Posterior cingulate gyrus (tissue), 11 donors: Measurements from ENCODE around the gene CEP70.
"Not testable (repeated sequence)": the region's sequence is repeated elsewhere in the genome, so short reads cannot be mapped to it uniquely, and the experiment has no call there.

Source experiments
- DNase-seq, 10 donors: peaks; one replicate each; pipeline versions ENCODE4 v3.0.0 to v3.0.0-alpha.2; 2020 to 2021; ENCODE audit warnings: mixed read lengths in 3 of 10
- intact Hi-C: fragments of 100-400 bp; cut with DNase I; formaldehyde crosslinking; loops from one replicate; pipeline ENCODE4 v1.15.1; 2023

CEP70 gene

DNA sequence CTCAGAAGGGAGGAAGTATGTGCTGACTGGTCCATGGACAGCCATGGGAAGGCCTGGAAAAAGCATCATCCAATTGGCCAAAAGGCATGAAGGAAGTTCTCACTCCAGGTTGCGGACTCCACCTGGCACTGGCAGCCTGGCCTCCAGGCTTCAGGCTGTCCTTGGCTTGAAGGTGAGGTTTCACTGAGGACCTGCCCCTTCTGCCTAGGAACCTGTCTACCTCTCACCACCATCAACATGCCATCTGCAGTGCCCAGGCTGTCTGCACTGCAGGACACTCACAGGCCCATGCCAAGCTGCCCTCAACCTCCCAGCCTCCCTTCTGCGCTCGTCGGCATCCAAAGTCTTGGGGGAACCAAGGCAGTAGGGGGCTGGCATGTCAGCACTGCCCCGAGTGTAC, 51.1 kb downstream of the CEP70 start:
- no peak for DNase-seq
- intact Hi-C loops = no loop called here

DNA sequence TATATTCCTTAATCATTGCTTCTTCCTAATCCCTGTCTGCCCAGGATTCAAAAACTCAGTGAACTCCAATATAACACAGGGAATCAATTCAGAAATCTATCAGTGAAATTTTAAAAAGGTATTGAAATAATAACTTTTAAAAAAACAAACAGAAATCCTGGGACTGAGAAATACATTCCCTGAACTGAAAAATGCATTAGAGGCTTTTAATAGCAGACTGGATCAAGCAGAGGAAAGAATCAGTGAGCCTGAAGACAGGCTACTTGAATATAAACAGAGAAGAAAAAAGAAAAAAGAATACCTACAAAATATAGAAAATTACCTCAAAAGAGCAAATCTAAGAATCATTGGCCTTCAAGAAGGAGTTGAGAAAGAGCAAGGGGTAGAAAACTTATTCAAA, 54.7 kb downstream of the CEP70 start:
- intact Hi-C loops = no loop called here
- DNase-seq = no peak

DNA sequence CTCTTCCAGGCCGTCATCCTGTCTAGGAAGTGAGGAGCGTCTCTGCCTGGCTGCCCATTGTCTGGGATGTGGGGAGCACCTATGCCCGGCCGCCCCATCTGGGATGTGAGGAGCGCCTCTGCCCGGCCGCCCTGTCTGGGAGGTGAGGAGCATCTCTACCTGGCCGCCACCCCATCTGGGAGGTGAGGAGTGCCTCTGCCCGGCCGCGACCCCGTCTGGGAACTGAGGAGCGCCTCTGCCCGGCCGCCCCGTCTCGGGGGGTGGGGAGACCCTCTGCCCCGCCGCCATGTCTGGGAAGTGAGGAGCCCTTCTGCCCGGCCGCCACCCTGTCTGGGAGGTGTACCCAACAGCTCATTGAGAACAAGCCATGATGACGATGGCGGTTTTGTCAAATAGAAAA, 72.6 kb downstream of the CEP70 start:
- DNase-seq = not testable (repeated sequence)
- intact Hi-C loops = loop anchor here (10.0 kb wide), 1 partner anchor 523 kb away; the partner anchor contains the start of gene PRR23C

DNA sequence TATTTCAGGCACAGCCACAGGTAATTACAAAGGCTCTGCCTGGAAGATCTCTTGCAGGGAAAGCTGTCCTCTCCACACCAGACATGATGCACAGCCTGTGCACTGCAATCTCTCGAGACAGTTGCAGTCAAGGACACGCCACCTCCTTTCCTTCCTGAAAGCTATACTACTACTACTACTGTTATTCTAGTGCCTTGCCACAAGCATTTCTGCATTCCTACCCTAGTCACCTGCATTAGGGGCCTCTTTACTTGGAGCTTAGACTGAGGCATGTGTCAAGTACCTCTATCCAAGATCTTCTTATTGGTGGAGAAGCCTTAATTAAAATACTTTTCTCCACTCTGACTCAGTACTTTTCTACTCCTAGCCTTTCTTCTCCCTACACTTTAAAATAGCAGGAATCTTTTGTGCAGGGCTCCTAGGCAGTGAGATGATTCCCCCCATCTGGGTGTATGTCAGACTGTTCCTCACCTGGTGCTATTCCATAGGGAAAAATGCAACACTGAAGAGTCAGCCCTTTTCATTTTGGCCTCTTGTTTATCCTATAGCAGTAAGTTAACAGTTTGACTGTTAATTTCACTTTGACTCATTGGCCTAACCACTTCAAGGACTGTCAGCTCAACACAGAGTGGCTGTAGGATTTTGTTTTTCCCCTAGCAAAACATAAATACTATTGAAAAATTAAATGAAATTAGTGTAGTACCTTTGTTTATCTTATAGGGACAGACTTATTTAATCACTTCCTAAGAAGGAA, 80.8 kb downstream of the CEP70 start:
- no peak for DNase-seq
- intact Hi-C loops = no loop called here

DNA sequence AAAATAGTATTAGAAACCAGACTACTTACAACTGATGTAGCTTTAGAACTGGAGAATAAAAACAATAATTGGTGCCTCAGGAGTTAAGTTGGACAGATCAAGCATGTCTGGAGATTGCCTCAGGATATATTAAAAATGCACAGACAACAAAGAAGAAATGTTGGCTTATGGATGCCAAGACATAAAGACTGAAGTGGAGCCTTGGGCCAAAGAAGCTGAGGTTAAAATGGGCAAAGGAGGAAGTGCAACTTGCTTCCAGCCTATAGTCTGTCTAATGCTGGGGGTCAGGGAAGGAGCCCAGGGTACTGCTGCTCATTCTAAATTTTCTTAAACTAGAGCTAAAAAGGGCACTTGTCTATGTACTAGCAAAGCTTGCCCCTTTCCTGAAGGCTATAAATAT, 82.1 kb downstream of the CEP70 start:
- intact Hi-C loops = no loop called here
- no peak for DNase-seq

DNA sequence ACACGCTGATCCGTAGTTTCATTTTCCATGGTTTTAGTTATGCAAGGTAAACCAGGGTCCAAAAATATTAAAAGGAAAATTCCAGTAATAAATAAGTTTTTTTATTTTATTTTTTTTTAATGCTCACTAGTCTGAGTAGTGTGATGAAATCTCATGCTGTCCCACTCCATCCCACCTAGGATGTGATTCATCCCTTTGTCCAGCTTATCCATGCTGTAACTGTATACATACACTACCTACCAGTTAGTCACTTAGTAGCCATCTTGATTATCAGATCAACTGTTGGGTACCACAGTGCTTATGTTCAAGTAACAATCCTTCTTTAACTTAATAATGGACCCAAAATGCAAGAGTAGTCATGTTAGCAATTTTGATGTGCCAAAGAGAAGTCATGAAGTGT, 84.5 kb downstream of the CEP70 start:
- intact Hi-C loops = no loop called here
- no peak for DNase-seq

DNA sequence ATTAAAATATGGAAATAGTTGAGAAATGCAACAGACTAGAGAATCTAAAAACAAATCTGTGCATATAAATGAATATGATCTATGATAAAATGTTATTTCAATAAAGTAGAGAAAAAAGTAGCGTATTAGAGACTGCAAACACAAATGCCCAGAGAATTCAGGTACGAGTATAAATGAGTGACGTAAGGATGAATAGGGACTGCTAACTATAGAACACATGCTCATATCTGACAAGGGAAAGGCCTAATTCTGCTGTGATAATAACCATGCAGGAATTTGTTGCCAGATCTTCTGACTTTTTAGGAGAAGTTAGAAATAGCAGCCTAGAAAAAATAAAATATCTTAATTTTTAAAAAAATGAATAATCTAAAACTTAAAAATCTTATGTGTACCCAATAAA, 86.5 kb downstream of the CEP70 start:
- intact Hi-C loops = no loop called here
- no peak for DNase-seq

DNA sequence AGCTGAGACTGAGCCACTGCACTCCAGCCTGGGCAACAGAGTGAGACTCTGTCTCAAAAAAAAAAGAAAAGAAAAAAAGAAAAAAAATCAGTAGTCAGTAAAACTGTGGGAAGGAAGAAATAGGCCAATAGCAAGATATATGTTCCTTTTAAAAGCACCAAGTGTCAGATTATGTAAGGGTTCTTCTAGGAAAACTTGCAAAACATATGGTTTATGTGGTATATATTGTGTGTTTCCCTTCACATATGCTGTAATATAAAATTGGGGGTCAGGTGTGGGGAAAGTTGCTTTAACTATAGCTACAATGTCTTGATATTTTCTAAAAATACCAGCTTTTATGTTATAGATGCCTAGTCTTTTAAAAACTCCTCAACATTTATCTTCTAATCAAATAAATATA, 95.1 kb downstream of the CEP70 start:
- intact Hi-C loops = no loop called here
- DNase-seq = no peak

DNA sequence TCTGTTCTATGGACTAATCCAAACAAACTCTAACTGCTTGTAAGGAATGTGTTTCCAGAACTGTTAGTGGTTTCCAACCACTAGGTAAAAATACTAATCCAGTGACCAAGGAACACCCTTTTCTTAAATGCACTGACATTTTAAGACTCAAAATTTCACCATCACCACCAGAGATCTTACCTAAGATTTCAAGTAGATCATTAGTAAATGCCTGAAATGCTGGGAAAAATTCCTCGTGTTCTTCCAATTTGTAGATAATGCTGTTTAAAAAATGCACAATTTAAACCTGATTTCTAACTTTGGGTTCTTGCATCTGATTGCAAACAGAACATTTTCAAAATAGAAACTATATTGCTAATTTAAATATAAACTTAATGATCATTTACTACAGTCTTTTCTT, 96.2 kb downstream of the CEP70 start:
- intact Hi-C loops = no loop called here

DNA sequence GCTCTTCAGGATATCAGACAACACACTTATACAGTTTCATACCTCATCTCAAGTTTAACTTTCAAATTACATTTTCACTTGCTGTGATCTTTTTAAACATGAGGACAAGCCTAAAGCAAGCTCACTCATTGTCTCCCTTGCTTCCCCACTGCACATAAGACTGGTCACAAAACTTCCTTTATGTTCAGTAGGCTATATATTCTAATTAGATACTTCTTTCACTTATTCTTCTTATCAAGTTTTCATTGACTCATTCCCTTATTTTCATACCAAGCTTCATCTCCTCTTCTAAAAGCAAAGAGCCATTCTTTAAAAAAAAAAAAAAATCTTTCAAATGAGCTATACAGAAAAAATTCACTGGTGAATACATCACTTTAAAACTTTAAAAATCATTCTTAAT, 97.0 kb downstream of the CEP70 start:
- intact Hi-C loops = no loop called here
- DNase-seq = no peak

More for the DNA sequence above, 96.2 kb downstream of the CEP70 start:
- no peak for DNase-seq

DNA sequence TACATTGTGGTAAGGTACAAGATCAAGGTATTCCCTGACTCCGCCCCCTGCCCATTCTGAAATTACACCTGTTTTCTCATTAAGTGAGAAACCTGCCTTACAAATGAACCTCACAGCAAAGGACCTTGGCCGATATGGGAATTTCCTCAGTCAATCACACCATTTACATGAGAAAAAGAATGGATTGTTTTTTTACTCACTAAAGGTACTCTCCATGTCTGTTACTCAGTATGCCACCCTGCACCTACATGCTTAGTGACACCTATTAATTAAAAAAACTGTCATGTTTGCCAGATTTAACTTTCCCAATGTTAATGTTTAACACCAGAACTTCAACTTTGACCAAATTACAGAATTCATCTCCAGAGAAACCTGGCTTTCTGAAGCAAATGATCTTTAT, 97.6 kb downstream of the CEP70 start:
- intact Hi-C loops = no loop called here
- no peak for DNase-seq

DNA sequence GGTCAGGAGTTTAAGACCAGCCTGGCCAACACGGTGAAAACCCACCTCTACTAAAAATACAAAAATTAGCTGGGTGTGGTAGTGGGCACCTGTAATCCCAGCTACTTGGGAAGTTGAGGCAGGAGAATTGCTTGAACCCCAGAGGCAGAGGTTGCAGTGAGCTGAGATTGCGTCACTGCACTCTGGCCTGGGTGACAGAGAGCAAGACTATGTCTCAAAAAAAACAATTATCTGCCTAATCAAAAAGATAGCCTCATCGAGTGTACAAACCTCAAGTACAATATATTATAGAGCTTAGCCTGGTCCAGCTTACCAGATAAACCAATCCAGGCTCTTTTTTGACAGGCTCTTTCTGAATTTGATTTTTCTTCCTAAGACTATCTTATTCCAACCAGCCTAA, 98.4 kb downstream of the CEP70 start:
- intact Hi-C loops, DNase-seq: not testable (repeated sequence)

DNA sequence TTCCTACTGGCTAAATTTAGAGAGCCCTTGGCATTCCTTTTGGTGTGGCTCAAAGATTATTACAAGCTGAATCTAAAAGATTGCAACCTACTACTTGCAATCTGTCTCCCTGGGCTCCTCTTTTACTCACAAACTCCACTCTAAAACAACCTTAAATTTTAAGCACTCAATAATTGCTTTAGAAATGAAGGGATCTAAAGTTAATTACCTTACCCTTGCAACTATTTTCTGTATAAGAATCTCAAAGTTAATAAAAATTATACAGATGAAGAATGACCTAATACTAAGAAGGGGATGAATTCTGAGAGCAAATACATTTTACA, 99.5 kb downstream of the CEP70 start:
- no peak for DNase-seq
- intact Hi-C loops = no loop called here

DNA sequence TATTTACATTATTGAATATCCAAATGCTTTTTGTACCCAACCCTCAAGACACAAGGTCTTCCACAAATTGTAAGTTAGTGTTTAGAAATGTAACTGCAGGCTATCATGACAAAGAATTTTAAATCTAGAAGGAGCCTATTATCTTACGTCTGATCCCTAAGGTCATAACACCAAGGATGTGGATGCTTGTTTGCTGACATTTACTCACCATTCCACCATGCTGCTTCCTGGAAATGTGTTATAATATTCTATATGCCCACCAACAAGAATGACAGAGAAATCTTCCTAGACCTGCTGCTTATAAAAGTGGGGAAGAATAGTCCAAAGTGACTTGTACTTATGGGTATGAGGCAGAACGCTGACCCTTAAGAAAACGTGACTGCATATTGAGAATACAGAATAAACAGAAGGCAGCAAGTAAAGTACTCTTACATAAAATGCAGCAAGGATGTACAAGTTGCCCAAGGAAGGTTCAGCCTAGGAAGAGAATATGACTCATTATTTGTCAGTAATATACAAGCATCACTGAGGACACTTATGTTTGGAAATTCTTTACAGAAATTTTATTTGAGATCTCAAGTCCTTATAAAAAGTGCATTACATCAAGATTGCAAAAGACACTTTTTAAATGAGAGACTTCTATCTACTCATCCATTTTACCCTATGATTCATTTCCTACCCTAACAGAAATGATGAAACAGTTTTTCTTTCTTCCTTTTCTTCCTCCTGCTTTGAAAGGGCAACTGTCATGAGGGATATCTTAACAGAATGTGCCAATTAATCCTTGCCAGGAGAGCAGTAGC, 100.1 kb downstream of the CEP70 start:
- no peak for DNase-seq
- intact Hi-C loops = no loop called here

DNA sequence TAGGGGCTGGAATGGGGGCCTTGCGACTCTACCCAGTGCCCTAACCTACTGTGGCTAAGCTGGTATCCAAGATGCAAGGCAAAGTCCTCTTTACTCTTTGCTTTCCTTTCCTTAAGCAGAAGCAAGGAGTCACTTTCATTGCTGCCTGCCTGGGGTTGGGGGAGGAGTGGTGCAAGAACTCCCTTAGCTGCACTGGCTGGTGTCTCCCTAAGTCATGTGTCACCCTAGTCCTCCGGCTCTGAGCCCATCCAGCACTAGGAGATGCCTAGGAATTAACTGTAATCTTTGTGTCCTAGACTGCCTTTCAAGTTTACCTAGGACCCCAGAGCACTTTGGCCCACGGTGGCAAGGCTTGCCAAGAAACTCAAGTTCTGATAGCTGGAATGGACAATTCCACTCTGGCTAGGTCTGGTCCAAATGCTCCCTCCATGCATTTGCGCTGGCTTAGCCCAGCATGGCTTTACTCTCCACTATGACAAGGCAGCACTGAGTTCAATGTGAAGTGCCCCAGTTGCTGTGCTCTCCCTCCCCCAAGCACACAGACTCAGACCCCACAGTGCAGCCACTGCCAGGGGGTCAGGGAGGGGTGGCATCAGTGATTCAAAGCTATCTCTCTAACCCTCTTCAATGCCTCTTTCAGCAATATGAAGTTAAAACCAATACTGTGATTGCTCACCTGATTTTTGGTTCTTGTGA, 100.9 kb downstream of the CEP70 start:
- intact Hi-C loops = no loop called here
- DNase-seq = no peak

DNA sequence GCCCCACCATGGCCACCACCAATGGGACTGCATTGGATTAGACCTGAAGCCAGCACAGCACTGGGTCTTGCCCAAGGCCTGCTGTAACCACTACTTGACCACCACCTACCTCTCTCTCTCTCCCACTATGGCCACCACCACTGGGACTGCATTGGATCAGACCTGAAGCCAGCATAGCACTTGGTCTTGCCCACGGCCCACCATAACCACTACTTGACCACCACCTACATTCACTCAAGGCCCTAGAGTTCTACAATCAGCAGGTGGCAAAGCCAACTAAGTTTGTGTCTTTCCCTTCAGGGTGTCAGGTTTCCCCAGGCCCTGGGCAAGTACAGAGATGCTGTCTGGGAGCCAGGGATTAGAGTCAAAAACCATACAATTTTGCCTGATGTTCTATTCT, 102.1 kb downstream of the CEP70 start:
- DNase-seq = no peak
- intact Hi-C loops = no loop called here

DNA sequence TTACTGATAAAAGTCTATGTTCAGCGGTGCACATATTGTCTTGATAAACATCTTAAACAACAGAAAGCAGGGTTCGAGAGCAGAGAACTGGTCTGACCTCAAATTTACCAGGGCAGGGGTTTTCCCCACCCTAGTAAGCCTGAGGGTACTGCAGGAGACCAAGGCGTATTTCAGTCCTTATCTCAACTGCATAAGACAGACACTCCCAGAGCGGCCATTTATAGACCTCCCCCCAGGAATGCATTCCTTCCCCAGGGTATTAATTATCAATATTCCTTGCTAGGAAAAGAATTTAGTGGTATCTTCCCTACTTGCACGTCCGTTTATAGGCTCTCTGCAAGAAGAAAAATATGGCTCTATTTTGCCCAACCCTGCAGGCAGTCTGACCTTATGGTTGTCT, 107.5 kb downstream of the CEP70 start:
- DNase-seq, intact Hi-C loops: not testable (repeated sequence)

DNA sequence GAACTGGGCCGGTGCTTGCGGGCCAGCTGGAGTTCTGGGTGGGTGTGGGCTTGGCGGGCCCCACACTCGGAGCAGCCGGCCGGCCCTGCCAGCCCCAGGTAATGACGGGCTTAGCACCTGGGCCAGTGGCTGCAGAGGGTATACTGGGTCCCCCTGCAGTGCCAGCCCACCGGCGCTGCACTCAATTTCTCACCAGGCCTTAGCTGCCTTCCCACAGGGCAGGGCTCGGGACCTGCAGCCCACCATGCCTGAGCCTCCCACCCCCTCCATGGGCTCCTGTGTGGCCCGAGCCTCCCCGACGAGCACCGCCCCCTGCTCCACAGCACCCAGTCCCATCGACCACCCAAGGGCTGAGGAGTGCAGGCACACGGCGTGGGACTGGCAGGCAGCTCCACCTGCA, 109.4 kb downstream of the CEP70 start:
- DNase-seq, intact Hi-C loops: not testable (repeated sequence)

DNA sequence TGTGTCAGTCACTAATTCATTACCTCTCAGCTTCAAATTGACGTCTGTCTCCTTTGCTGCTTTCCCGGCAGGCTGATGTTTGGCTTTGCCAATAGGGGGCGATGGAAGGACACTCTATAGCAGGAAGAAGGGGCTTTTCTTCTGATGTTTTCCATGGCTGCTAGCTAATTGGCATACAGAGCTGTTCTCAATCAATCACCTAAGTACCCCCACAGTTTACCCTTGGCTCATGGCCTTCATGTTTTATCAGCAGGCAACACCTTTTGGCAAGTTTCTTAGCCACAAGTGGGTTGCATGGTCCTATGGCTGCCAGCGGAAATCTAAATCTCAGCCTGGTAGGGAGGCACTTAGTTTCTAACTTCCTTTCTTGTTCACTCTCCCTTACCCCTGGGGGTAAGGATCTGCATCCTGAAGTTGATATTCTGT, 114.6 kb downstream of the CEP70 start:
- intact Hi-C loops = loop anchor here (10.0 kb wide), 1 partner anchor 435 kb away; no protein-coding TSS in a partner anchor
- peak in 1 of 10 donors; percentile 19 for DNase-seq

DNA sequence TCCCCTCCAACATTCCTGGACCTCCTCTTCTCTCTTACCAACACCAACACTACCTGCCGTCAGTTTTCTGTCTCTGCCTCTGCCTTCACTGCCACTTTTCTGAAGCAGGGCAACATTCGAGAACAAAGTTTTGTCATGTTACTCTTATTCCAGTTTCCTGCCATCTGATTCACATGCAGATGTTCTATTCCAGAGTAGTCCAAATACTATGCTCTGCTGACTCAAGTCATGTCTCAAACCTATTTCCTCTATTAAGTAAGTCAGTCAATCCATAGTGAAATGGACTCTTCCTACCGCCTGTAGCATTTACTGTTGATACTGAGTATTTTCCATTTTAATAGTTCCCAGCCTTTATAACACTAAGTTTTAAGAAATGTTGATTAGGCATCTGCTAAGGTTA, 116.3 kb downstream of the CEP70 start:
- intact Hi-C loops = loop anchor here (10.0 kb wide), 1 partner anchor 437 kb away; no protein-coding TSS in a partner anchor
- DNase-seq = no peak

DNA sequence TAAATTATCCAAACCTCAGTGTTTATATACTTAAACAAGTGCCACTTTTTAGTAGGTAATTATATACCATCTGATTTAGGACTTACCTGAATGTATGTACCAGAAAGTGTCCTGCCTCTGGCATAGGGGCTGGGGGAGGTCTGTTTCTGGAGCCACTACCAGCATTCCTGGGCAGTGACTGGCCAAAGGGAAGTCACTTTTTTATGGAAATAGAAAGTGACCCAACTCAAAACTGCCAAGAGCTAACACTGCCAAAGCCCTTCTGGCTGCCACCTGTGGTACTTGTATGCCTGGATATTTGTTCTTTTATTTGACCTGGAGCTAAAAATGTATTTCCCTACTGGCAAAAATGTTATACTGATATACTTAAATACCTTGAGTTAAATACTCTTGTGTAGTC, 116.9 kb downstream of the CEP70 start:
- intact Hi-C loops = loop anchor here (10.0 kb wide), 1 partner anchor 438 kb away; no protein-coding TSS in a partner anchor
- no peak for DNase-seq
